Spleen (tissue), 3 donors: ENCODE results near the gene ACOXL.

Source experiments
- POLR2A ChIP-seq, 3 donors: fragments of 450-650 bp; IDR thresholded peaks; one replicate each; pipeline ENCODE4 v1.5.1; 2017; ENCODE audit warnings: antibody characterized with exemption in 3 of 3, mild to moderate bottlenecking in 1 of 3
- POLR2AphosphoS5 ChIP-seq, 3 donors: sonication (generic); formaldehyde crosslinking; IDR thresholded peaks; one replicate each; pipeline ENCODE4 v1.5.1; 2017; ENCODE audit warnings: antibody characterized with exemption in 3 of 3

GRCh38 chr2:111042261-111042660, 309.9 kb downstream of the ACOXL start:
- TF ChIP-seq POLR2AphosphoS5 (IDR thresholded peaks at IDR 0.05) (no peak), POLR2A (IDR thresholded peaks at IDR 0.05) (no peak)
